HCT116 (cell line): ENCODE results near the gene SLC25A39. TPM values are rescaled to one million over a fixed set of nuclear protein-coding genes. Genes with fewer than 3 reads are reported as not detected.

Experiments used
- ATAC-seq: fragments of 200-7000 bp; cut with Tn5 transposase; 2 replicates; pipeline ENCODE4 v1.9.1; 2020; ENCODE audit warnings: mild to moderate bottlenecking, moderate library complexity
- BruUV-seq: library from RNA; stranded (reverse); fragments of 400-500 nt; replicated peaks from 2 replicates; lab custom pipeline; 2021; lab: Mats Ljungman, UMichigan
- CTCF ChIA-PET: fragments of 300-600 bp; sonication (Branson Sonifier 250); formaldehyde crosslinking; loops from one replicate; lab custom pipeline; 2021; ENCODE audit warnings: antibody characterized with exemption; lab: Charles Lee
- POLR2A ChIA-PET: fragments of 300-600, 350-600 bp; sonication (Branson Sonifier 250); formaldehyde crosslinking; loops from one replicate; lab custom pipeline; 2021; ENCODE audit warnings: antibody characterized with exemption; lab: Charles Lee
- RAD21 ChIA-PET, 2 experiments: fragments of 300-600 bp; sonication (Branson Sonifier 250); formaldehyde crosslinking; loops; one replicate each; lab custom pipeline; 2023; ENCODE audit warnings: low total read pairs in 2 of 2; ENCODE audit not compliant: uncharacterized antibody in 2 of 2, unreplicated experiment in 2 of 2, low non-redundant PET in 1 of 2; lab: Charles Lee
- DNase-seq: peaks from one replicate; pipeline ENCODE4 v3.0.0-alpha.2; 2010; ENCODE audit warnings: low read depth, low spot score
- H2AFZ ChIP-seq: fragments of 200-600 bp; shearing (Covaris generic), sonication (generic); 2 replicates; pipeline ENCODE4 v1.6.1; 2017; ENCODE audit warnings: low read depth, mixed run types, mixed read lengths, antibody characterized with exemption, low read length; ENCODE audit not compliant: poor library complexity, severe bottlenecking
- H3K27ac ChIP-seq: 2 replicates; pipeline ENCODE4 v1.5.1; 2012; ENCODE audit warnings: low read depth, low read length
- H3K27me3 ChIP-seq: fragments of 200-600 bp; sonication (generic); 2 replicates; pipeline ENCODE4 v1.6.1; 2016; ENCODE audit warnings: mixed run types, low read length, mixed read lengths; ENCODE audit not compliant: insufficient read depth
- H3K36me3 ChIP-seq, 2 experiments: fragments of 200-500 bp in 1 of 2; fragments of 200-600 bp in 1 of 2; sonication (Bioruptor generic) in 1 of 2; sonication (generic) in 1 of 2; 2 replicates each; pipeline versions ENCODE4 v1.5.1 to v1.6.1; 2014 to 2016; ENCODE audit warnings: low read length in 2 of 2, inconsistent platforms in 1 of 2, mixed read lengths in 1 of 2, mixed run types in 1 of 2; ENCODE audit not compliant: insufficient read depth in 2 of 2, control insufficient read depth in 1 of 2
- H3K4me1 ChIP-seq, 2 experiments: fragments of 200-600 bp in 1 of 2; sonication (generic) in 1 of 2; 2 replicates each; pipeline versions ENCODE4 v1.5.1 to v1.6.1; 2012 to 2017; ENCODE audit warnings: low read length in 2 of 2, inconsistent platforms in 1 of 2, mild to moderate bottlenecking in 1 of 2, mixed read lengths in 1 of 2, mixed run types in 1 of 2, moderate library complexity in 1 of 2; ENCODE audit not compliant: insufficient read depth in 2 of 2, control insufficient read depth in 1 of 2
- H3K4me2 ChIP-seq: fragments of 200-600 bp; sonication (generic); 2 replicates; pipeline ENCODE4 v1.6.1; 2017; ENCODE audit warnings: mixed run types, low read length, mixed read lengths
- H3K4me3 ChIP-seq, 2 experiments: fragments of 200-600 bp in 1 of 2; sonication (generic) in 1 of 2; replicated peaks in 1 of 2; 2 replicates each; pipeline ENCODE4 v1.5.1; 2011 to 2016; ENCODE audit warnings: low read length in 2 of 2, control low read depth in 1 of 2, low read depth in 1 of 2, mild to moderate bottlenecking in 1 of 2, mixed read lengths in 1 of 2, mixed run types in 1 of 2
- H3K79me2 ChIP-seq: fragments of 200-600 bp; sonication (generic); 2 replicates; pipeline ENCODE4 v1.6.1; 2017; ENCODE audit warnings: mild to moderate bottlenecking, mixed run types, low read length, moderate library complexity, mixed read lengths; ENCODE audit not compliant: insufficient read depth
- H3K9ac ChIP-seq: fragments of 200-600 bp; sonication (generic); 2 replicates; pipeline ENCODE4 v1.6.1; 2016; ENCODE audit warnings: low read length, mixed read lengths
- H3K9me2 ChIP-seq: fragments of 200-600 bp; sonication (generic), shearing (Covaris generic); 2 replicates; pipeline ENCODE4 v1.6.1; 2017; ENCODE audit warnings: mixed run types, mild to moderate bottlenecking, moderate library complexity; ENCODE audit not compliant: insufficient read depth
- H3K9me3 ChIP-seq, 2 experiments: fragments of 200-500 bp in 1 of 2; fragments of 200-600 bp in 1 of 2; sonication (Bioruptor generic) in 1 of 2; sonication (generic) in 1 of 2; 2 replicates each; pipeline ENCODE4 v1.6.1; 2014 to 2017; ENCODE audit warnings: low read length in 2 of 2, mixed read lengths in 2 of 2, inconsistent platforms in 1 of 2, low read depth in 1 of 2, mild to moderate bottlenecking in 1 of 2, mixed run types in 1 of 2, moderate library complexity in 1 of 2; ENCODE audit not compliant: control insufficient read depth in 1 of 2, insufficient read depth in 1 of 2
- H4K20me1 ChIP-seq: fragments of 200-600 bp; sonication (generic), shearing (Covaris generic); 2 replicates; pipeline ENCODE4 v1.6.1; 2017; ENCODE audit warnings: mixed run types, mild to moderate bottlenecking, moderate library complexity; ENCODE audit not compliant: insufficient read depth
- ATF3 ChIP-seq: IDR thresholded peaks from 2 replicates; pipeline ENCODE4 v1.6.1; 2012
- CTCF ChIP-seq, 3 experiments: fragments of 200-600 bp in 1 of 3; sonication (generic) in 1 of 3; IDR thresholded peaks in 2 of 3; conservative IDR thresholded peaks in 1 of 3; 2 replicates each; pipeline ENCODE4 v1.5.1; 2012 to 2017; ENCODE audit warnings: low read depth in 2 of 3, low read length in 2 of 3, antibody characterized with exemption in 1 of 3, borderline replicate concordance in 1 of 3, control low read depth in 1 of 3, mild to moderate bottlenecking in 1 of 3, mixed read lengths in 1 of 3, mixed run types in 1 of 3, moderate library complexity in 1 of 3; ENCODE audit not compliant: insufficient read depth in 1 of 3
- ELF1 ChIP-seq: IDR thresholded peaks from 2 replicates; pipeline ENCODE4 v1.6.1; 2012; ENCODE audit warnings: low read depth, borderline replicate concordance
- EZH2 ChIP-seq: fragments of 200-600 bp; sonication (generic); IDR thresholded peaks from 2 replicates; pipeline ENCODE4 v1.6.1; 2017; ENCODE audit warnings: antibody characterized with exemption, mixed run types
- EZH2phosphoT487 ChIP-seq: fragments of 200-600 bp; IDR thresholded peaks from 2 replicates; pipeline ENCODE4 v1.6.1; 2018; ENCODE audit warnings: antibody characterized with exemption, borderline replicate concordance
- FOSL1 ChIP-seq: IDR thresholded peaks from 2 replicates; pipeline ENCODE4 v1.6.1; 2012; ENCODE audit warnings: low read depth
- JUND ChIP-seq: IDR thresholded peaks from 2 replicates; pipeline ENCODE4 v1.6.1; 2012
- MAX ChIP-seq: IDR thresholded peaks from 2 replicates; pipeline ENCODE4 v1.6.1; 2012
- POLR2A ChIP-seq: IDR thresholded peaks from 2 replicates; pipeline ENCODE4 v1.7.0; 2011; ENCODE audit warnings: borderline replicate concordance; ENCODE audit not compliant: insufficient read depth, insufficient read length; ENCODE audit errors: extremely low read depth
- POLR2AphosphoS5 ChIP-seq: IDR thresholded peaks from 2 replicates; pipeline ENCODE4 v1.6.1; 2011; ENCODE audit warnings: mild to moderate bottlenecking, low read depth, low read length, moderate library complexity
- RAD21 ChIP-seq: IDR thresholded peaks from 2 replicates; pipeline ENCODE4 v1.6.1; 2012; ENCODE audit warnings: low read depth, mild to moderate bottlenecking
- REST ChIP-seq: IDR thresholded peaks from 2 replicates; pipeline ENCODE4 v1.6.1; 2012; ENCODE audit warnings: low read depth
- SIN3A ChIP-seq: IDR thresholded peaks from 2 replicates; pipeline ENCODE4 v1.6.1; 2012; ENCODE audit warnings: low read depth
- SP1 ChIP-seq: IDR thresholded peaks from 2 replicates; pipeline ENCODE4 v1.6.1; 2012; ENCODE audit warnings: low read depth
- SRF ChIP-seq: IDR thresholded peaks from 2 replicates; pipeline ENCODE4 v1.6.1; 2012; ENCODE audit warnings: low read depth
- TCF7L2 ChIP-seq: IDR thresholded peaks from 2 replicates; pipeline ENCODE4 v1.7.0; 2011; ENCODE audit warnings: borderline replicate concordance, inconsistent platforms; ENCODE audit not compliant: insufficient read depth, insufficient read length; ENCODE audit errors: extremely low read depth
- ZFX ChIP-seq: fragments of 450-650 bp; IDR thresholded peaks from 2 replicates; pipeline ENCODE4 v1.6.1; 2017
- ZNF274 ChIP-seq: fragments of 200-500 bp; sonication (Bioruptor generic); IDR thresholded peaks from 2 replicates; pipeline ENCODE4 v1.6.1; 2014; ENCODE audit warnings: mild to moderate bottlenecking, low read depth, low read length, inconsistent platforms
- intact Hi-C: fragments of 100-400 bp; cut with micrococcal nuclease; formaldehyde crosslinking; loops from 2 replicates; pipeline ENCODE4 v1.10.0; 2022
- total RNA-seq: library from RNA; stranded (reverse); gene quantifications from one replicate; pipeline ENCODE4 v1.2.1, GENCODE V29; 2021; ENCODE audit not compliant: unreplicated experiment

Gene SLC25A39
- total RNA-seq, 1 experiment from 2014 or later: 326 TPM

- ChIA-PET RAD21 (no interaction called here), CTCF (no interaction called here), POLR2A (no interaction called here)
- DNase-seq (no peak), ATAC-seq (no peak)
- Histone ChIP-seq H3K79me2 (peaks cover 55% of the 10 kb centered on the region), H3K9me2 (no peaks in the 10 kb centered on the region), H3K9me3 (no peaks in the 10 kb centered on the region), H4K20me1 (no peaks in the 10 kb centered on the region), H3K9ac (no peak overlapping the region), H2AFZ (no peak overlapping the region), H3K27ac (no peak overlapping the region), H3K4me2 (no peak overlapping the region), H3K4me1 (peaks cover 0 to 21% of the 10 kb centered on the region in 2 experiments; a peak in 2 of 4 replicates), H3K4me3 (no peak overlapping the region), H3K36me3 (peaks cover 19 to 33% of the 10 kb centered on the region in 2 experiments; a peak in 3 of 4 replicates), H3K27me3 (no peaks in the 10 kb centered on the region)
- BruUV-seq: no TSS peak
- intact Hi-C loops: no loop called here
- TF ChIP-seq RAD21 (no peak), SIN3A (no peak), FOSL1 (no peak), ZNF274 (no peak), EZH2 (no peak), EZH2phosphoT487 (no peak), SP1 (no peak), TCF7L2 (no peak), ELF1 (no peak), CTCF (IDR thresholded peaks at IDR 0.05 in 2 of 3, conservative IDR thresholded peaks at IDR 0.05 in 1 of 3; ENCODE audit: borderline replicate concordance in 1 of 3, insufficient read depth in 1 of 3, low read depth in 2 of 3, low read length in 2 of 3) (no peak), SRF (no peak), ATF3 (no peak), REST (no peak), POLR2A (no peak), MAX (no peak), JUND (no peak), ZFX (no peak), POLR2AphosphoS5 (no peak)
These were observed 3.1 kb downstream of the SLC25A39 start for GRCh38 chr17:44321246-44322120.
